OCI-LY7 (cell line): ENCODE measurements around the gene RPL37A.

ENCODE experiments used
- CTCF ChIP-seq: fragments of 200-600 bp; sonication (generic); conservative IDR thresholded peaks from 2 replicates; pipeline ENCODE4 v1.5.1; 2014; ENCODE audit warnings: mild to moderate bottlenecking, antibody characterized with exemption, low read length, moderate library complexity, mixed read lengths
- EZH2phosphoT487 ChIP-seq: fragments of 200-600 bp; sonication (generic); IDR thresholded peaks from 2 replicates; pipeline ENCODE4 v1.6.1; 2018; ENCODE audit warnings: low read depth, borderline replicate concordance, mild to moderate bottlenecking, mixed run types, antibody characterized with exemption, low read length, moderate library complexity, mixed read lengths

DNA sequence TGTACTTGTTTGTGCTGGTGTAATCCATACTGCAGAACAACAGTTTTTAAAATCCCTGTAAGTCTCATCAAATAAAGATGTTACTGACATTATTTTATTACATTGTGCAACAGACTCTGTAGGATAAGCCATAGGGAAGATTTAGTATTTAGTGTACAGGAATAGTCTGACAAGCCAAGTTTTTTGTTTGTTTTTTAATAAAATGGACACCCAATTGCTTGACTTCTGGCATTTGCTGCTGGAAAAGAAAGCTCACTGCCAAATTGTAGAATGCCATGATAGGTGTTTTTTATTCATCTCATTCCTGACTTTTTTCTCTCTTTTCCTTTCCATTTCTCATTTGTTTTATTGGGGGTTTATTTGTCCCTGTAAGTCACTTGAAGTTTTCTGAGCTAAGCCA lies 48.3 kb upstream of the RPL37A start:
- TF ChIP-seq CTCF (no peak), EZH2phosphoT487 (no peak)
